Endodermal cell (in vitro differentiated cells): Measurements from ENCODE around the gene HEATR9. TPM values are rescaled to one million over a fixed set of nuclear protein-coding genes. Genes with fewer than 3 reads are reported as not detected.

ENCODE experiments used
- DNase-seq: peaks from one replicate; pipeline ENCODE4 v3.0.0-alpha.2; 2017
- H3K27ac ChIP-seq: 2 replicates; pipeline ENCODE4 v1.5.1; 2013; ENCODE audit warnings: mild to moderate bottlenecking, low read depth, low read length, moderate library complexity
- H3K27me3 ChIP-seq: 2 replicates; pipeline ENCODE4 v1.6.1; 2013; ENCODE audit warnings: mild to moderate bottlenecking, low read length, moderate library complexity; ENCODE audit not compliant: insufficient read depth, control insufficient read depth, poor library complexity, severe bottlenecking
- H3K36me3 ChIP-seq: 2 replicates; pipeline ENCODE4 v1.7.0; 2013; ENCODE audit warnings: mild to moderate bottlenecking, low read length, moderate library complexity; ENCODE audit not compliant: control insufficient read depth, insufficient read depth
- H3K4me1 ChIP-seq: one replicate; pipeline ENCODE4 v1.7.0; 2013; ENCODE audit warnings: low read length; ENCODE audit not compliant: control insufficient read depth, insufficient read depth
- H3K4me3 ChIP-seq: 2 replicates; pipeline ENCODE4 v1.5.1; 2013; ENCODE audit warnings: mild to moderate bottlenecking, low read length, moderate library complexity
- H3K9ac ChIP-seq: 2 replicates; pipeline ENCODE4 v1.6.1; 2013; ENCODE audit warnings: mild to moderate bottlenecking, low read length, moderate library complexity; ENCODE audit not compliant: poor library complexity, severe bottlenecking; ENCODE audit errors: extremely low read depth
- H3K9me3 ChIP-seq: 2 replicates; pipeline ENCODE4 v1.6.1; 2013; ENCODE audit warnings: mild to moderate bottlenecking, low read length, moderate library complexity; ENCODE audit not compliant: control insufficient read depth
- H3K27ac Mint-ChIP-seq: 2 replicates; pipeline ENCODE4 v1.8.0; 2020; ENCODE audit warnings: mixed read lengths
- H3K27me3 Mint-ChIP-seq: 2 replicates; pipeline ENCODE4 v1.8.0; 2021; ENCODE audit warnings: mild to moderate bottlenecking, mixed read lengths; ENCODE audit not compliant: insufficient read depth
- H3K36me3 Mint-ChIP-seq: 2 replicates; pipeline ENCODE4 v1.8.0; 2020; ENCODE audit warnings: low read depth, mixed read lengths
- H3K4me1 Mint-ChIP-seq: 2 replicates; pipeline ENCODE4 v1.8.0; 2020; ENCODE audit warnings: mixed read lengths
- H3K4me3 Mint-ChIP-seq: 2 replicates; pipeline ENCODE4 v1.8.0; 2020; ENCODE audit warnings: mild to moderate bottlenecking, moderate library complexity, mixed read lengths
- H3K9me3 Mint-ChIP-seq: 2 replicates; pipeline ENCODE4 v1.8.0; 2020; ENCODE audit warnings: mild to moderate bottlenecking, mixed read lengths
- CTCF ChIP-seq: fragments of 200-600 bp; sonication (generic); conservative IDR thresholded peaks from 2 replicates; pipeline ENCODE4 v1.5.0; 2021; ENCODE audit warnings: antibody characterized with exemption, mild to moderate bottlenecking
- WGBS, 2 experiments: methylation state at CpG; one replicate each; pipeline versions ENCODE4 v1.1.5 to v1.1.7; 2013; ENCODE audit warnings: missing lambda C conversion rate in 2 of 2, mixed read lengths in 1 of 2; ENCODE audit not compliant: insufficient coverage in 1 of 2, insufficient read length in 1 of 2; 5-methylcytosine and 5-hydroxymethylcytosine counted together
- total RNA-seq, 2 donors: library from RNA; stranded (reverse); fragmentation: NEBNext Ultra II Directional in 1 of 2; extraction: Animal tissue kit (Norgen Biotek cat#: 25700) in 1 of 2; gene quantifications; 2 replicates in 1 of 2; 3 replicates in 1 of 2; pipeline ENCODE4 v1.2.1, GENCODE V29; 2021

Gene HEATR9
- total RNA-seq, 2 donors from 2014 or later: not detected

- peak; percentile 56 for DNase-seq
- H3K4me3 ChIP-seq: peak overlapping the region; percentile 100
- Mint-ChIP-seq H3K4me3 (peak overlapping the region; percentile 97), H3K27me3 (peaks cover 4% of the 10 kb centered on the region), H3K9me3 (no peaks in the 10 kb centered on the region), H3K27ac (peak overlapping the region; percentile 99), H3K4me1 (peaks cover 20% of the 10 kb centered on the region), H3K36me3 (peaks cover 6% of the 10 kb centered on the region)
- peak overlapping the region; percentile 81 for H3K9ac ChIP-seq
- WGBS, 2 experiments: 44 to 47% methylated on average over 12 to 19 of the region's 19 CpGs
- no peaks in the 10 kb centered on the region for H3K4me1 ChIP-seq
- H3K27ac ChIP-seq: peak overlapping the region; percentile 82
- peaks cover 20% of the 10 kb centered on the region for H3K36me3 ChIP-seq
- H3K27me3 ChIP-seq: no peaks in the 10 kb centered on the region
- no peak for TF ChIP-seq CTCF
- no peaks in the 10 kb centered on the region for H3K9me3 ChIP-seq
Measured at GRCh38 chr17:35808240-35808961, 60.3 kb downstream of the HEATR9 start.

- TF ChIP-seq CTCF: no peak
- no peaks in the 10 kb centered on the region for H3K9me3 ChIP-seq
- Mint-ChIP-seq H3K4me1 (peaks cover 20% of the 10 kb centered on the region), H3K9me3 (no peaks in the 10 kb centered on the region), H3K27me3 (peaks cover 5% of the 10 kb centered on the region), H3K36me3 (no peaks in the 10 kb centered on the region), H3K27ac (no peak overlapping the region), H3K4me3 (no peak overlapping the region)
- H3K4me1 ChIP-seq: no peaks in the 10 kb centered on the region
- no peaks in the 10 kb centered on the region for H3K27me3 ChIP-seq
- H3K36me3 ChIP-seq: peaks cover 14% of the 10 kb centered on the region
- no peak overlapping the region for H3K9ac ChIP-seq
- no peak for DNase-seq
- WGBS, 2 experiments: 84 to 97% methylated on average over 5 to 7 of the region's 7 CpGs
- H3K4me3 ChIP-seq: no peak overlapping the region
- no peak overlapping the region for H3K27ac ChIP-seq
Measured at GRCh38 chr17:35807371-35808144, 61.1 kb downstream of the HEATR9 start.

Other genes with a start within 250 kb of the HEATR9 start
- 10 to 100 TPM; 28.6 to 31.9 TPM for gene RASL10B, start 137.3 kb downstream of the HEATR9 start, total RNA-seq
- gene GAS2L2, start 115.7 kb downstream of the HEATR9 start, total RNA-seq: under 1 TPM in 1 of 2 donors, not detected in 1; 0.09 TPM
- not detected for gene C17orf50, start 108.0 kb downstream of the HEATR9 start, total RNA-seq
- not detected for gene MMP28, start 73.2 kb downstream of the HEATR9 start, total RNA-seq
- 100 to 1,000 TPM; 230 to 247 TPM for gene TAF15, start 59.4 kb downstream of the HEATR9 start, total RNA-seq
- not detected for gene CCL5, start 11.5 kb upstream of the HEATR9 start, total RNA-seq
- 10 to 100 TPM in 1 of 2 donors, 1 to 10 TPM in 1; 5.3 to 14.2 TPM for gene RDM1, start 61.9 kb upstream of the HEATR9 start, total RNA-seq
- gene LYZL6, start 74.8 kb upstream of the HEATR9 start, total RNA-seq: not detected
- not detected for gene CCL16, start 112.6 kb upstream of the HEATR9 start, total RNA-seq
- not detected for gene CCL14, start 117.8 kb upstream of the HEATR9 start, total RNA-seq
- gene CCL15, start 132.7 kb upstream of the HEATR9 start, total RNA-seq: not detected
- not detected for gene CCL23, start 149.1 kb upstream of the HEATR9 start, total RNA-seq
- gene CCL18, start 195.4 kb upstream of the HEATR9 start, total RNA-seq: not detected
- not detected for gene CCL3, start 221.3 kb upstream of the HEATR9 start, total RNA-seq
- not detected for gene CCL4, start 234.9 kb upstream of the HEATR9 start, total RNA-seq